NCI-H187 (cell line): ENCODE measurements around the gene RASL12.
"Not testable (repeated sequence)": the region's sequence is repeated elsewhere in the genome, so short reads cannot be mapped to it uniquely, and the experiment has no call there.

Experiments used
- DNase-seq, 2 experiments: peaks; one replicate each; lab custom pipeline; 2025; lab: John Stamatoyannopoulos, UW

RASL12 gene

DNA sequence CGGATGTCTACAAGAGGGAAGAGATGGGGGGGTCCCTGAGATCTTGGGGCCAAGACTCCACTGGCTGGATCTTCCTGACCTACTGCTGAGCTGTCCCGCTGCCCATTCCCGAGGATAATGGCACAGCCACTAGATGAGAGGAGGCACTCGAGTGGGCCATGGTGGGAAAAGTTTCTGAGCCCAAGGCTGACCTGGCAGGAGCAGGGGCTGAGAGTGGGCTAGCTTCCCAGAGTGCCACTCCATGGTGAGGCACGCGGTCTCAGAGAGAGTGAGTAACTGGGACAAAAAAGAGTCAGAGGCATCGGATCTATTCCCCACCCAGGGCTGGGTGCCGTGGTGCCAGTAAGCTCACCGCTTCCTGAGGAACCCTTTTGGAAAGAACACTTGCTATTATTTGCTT lies 11.7 kb downstream of the RASL12 start:
- DNase-seq: no peak

DNA sequence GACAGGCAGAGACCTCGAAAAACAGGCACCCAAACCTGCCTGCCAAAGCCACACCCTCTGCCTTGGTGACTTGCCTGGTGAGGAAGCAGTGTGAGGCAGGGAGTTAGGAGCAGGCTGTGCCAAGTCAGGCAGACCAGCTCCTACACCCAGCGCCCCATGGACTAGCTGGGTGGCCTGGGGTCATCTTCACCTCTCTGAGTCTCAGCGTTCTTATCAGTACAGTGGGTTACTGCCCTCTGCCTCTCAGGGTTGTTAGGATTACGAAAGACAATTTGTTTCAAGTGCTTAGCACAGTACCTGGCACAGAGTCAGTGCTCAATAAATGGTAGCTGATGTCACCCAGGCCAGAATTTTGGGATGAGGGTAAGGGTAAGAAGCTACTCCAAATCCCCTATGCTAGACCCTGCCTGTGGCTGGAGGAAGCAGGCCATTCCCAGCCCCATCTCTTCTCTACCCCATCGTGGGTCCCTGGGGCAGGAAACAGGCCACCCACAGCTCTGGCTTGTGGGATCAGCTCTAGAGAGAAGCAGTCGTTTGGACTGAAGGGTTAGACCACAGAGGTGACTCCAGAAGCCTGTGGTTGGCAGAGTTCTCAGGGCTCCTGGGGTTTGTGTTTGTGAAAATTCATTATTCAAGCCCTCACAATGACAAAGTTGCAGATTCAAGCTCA lies 12.5 kb downstream of the RASL12 start:
- no peak for DNase-seq

DNA sequence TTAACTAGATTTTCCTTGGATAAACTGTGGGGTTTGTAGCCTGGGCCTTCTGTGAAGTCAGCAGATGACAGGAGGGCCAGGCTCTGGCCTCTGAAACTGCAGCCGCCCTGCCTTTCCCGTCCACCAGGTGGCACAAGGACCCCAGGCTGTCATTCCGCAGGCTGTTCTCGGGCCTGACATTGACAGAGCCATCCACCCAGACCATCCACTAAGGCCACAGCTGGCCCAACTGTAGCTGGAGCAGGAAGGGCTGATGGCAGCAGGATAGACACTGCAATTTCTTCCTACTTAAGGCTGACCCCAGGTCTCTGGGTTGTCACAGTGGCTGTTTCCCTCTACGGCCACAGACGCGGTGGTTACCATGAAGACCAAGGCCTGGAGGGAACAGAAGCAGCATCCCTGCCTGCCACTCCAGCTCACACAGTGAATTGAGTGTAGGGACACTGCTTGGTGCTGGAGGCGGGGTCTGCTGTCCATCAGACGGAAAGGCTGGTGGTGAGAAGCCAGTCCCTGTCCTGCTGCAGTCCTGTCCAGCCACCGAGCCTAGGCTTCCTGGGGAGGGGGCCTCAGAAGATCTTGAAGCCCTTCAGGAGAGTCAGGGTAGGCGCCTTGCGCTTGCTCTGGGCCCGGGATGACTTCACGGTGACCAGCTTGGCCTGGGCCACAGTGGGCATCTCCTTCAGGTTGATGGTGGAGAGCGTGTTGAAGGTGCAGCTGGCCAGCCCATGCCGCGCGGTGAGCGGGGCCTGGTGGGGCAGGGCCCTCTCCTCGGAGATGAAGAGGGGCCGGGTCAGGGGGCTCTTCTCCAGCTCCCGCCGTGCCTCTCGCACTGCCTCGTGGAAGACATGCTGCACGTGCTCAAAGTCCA lies 13.2 kb downstream of the RASL12 start:
- DNase-seq: peak in 1 of 2 experiments; percentile 28

DNA sequence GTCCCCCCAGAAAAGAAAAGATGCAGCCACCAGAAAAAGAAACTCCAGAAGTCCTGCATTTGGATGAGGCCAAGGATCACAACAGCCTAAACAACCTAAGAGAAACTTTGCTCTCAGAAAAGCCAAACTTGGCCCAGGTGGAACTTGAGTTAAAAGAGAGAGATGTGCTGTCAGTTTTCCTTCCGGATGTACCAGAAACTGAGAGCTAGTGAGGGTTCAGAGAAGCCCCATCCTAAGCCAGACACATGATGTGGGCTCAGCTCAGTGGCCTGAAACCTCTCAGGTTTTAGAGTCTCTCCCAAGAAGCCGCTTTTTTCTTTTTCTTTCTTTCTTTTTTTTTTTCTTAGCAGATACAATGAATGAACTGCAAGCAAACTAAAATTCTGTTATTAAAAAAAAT lies 14.8 kb downstream of the RASL12 start:
- DNase-seq: no peak

DNA sequence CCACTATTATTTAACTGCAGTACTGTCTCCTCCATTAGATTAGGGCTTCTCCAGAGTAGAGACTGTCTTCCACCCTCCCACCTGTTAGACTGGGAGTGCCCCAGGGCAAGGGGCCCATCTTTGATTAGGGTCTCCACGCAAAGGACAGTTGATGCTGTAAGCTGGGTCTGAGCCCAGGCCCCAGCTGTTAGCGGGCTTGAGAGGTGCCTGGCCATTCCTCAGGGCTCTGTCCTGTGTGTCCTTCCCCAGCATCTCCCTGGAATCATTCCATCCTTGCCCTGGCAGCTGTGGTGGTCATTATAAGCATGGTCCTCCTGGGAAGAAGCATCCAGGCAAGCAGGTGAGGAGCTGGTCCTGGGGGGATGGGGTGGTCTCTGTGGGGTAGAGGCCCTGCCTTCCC lies 16.5 kb downstream of the RASL12 start:
- no peak for DNase-seq

DNA sequence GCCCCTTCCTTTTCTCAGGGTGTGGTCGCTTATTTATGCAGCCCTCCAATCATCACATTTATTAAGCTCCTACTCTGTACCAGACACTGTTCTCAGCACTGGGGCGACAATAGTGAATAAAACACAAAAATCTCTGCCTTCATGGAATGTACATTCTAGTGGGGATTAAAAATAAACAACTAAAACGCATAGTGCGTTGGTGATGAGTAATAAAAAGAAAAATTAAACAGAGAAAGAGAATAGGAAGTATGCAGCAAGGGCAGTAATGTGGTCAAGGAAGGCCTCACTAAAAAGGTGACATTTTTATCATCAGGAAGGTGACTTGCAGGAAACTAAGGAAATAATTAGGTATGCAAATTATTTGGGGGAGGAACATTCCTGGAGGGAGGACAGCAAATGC lies 17.5 kb downstream of the RASL12 start:
- no peak for DNase-seq

DNA sequence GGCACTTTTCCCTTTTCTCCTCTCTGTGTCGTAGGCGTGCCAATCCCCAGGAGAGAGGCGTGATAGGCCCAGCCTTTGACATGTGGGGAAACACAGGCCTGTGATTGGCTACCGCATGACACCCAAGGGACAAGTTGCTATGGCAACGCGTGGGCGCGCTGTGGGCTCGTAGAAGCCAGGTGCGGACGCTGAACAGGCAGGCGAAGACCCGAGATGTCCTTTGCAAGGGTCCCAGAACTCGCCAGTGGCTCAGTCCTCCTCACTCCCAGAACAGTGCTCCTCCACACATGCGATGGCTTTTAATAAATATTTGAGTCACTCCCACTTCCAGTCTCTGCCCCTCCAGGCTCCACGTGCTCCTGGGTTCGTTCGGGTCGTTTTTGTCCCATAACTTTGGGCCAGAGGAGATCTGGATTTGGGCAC lies 18.4 kb downstream of the RASL12 start:
- peak; percentile 72 to 82 for DNase-seq

DNA sequence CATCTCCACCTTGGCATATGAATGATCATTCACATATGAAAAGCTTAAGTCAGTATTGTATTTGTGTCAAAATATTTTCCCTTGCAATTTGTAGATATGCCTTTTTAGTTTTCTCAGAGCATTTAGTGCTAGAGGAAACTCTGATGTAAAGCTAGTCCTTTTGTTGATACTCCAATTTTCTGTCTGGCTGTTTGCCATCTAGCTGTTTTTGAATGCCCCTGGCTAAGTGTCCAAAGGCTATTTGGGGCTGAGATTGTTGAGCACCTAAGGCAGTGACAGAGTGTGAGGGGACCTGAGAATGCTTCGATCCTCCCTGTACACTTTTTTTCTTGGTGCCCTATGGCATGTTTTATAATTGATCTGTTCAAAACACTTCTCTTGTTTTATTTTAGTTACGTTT lies 19.6 kb downstream of the RASL12 start:
- DNase-seq: no peak

DNA sequence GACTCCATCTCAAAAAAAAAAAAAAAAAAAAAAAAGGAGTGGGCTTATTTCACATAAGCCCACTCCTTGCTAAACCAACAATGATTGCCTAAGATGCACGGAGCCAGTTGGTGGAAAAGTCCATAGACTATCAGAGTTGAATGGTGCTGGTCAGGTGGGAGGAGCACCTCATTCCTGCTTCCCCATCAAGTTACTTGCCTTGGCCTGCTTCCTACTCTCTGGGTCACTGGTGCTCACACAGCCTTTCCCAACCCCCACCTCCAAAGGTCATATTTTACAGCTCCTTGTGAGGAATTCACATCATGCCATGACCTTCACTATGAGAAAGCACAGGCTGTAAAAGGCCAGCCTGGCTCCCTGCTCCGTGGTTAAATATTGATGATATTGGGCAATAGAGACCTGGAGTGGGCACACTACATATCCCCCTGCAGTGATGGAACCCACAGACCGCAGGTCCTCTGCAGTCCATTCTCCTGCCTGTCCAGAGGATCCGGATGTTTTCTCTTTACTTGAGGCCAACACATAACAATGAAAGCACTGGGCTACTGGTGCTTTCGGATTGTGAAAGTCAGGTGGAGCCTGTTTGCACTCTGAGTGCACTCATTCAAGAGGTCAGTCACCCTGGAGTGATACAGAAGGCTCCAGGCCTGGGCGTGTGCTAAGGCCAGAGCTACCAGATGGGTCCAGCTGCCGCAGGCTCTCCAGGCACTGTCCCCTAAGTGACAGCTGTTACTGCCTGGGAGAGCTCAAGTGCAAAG lies 22.9 kb downstream of the RASL12 start, which contains the start of gene SLC51B:
Gene SLC51B, plus strand, starts transcription at position 664 of the 758 bp plus-strand sequence. CDS start 4,618 bp downstream, outside the sequence.
- DNase-seq: no peak

DNA sequence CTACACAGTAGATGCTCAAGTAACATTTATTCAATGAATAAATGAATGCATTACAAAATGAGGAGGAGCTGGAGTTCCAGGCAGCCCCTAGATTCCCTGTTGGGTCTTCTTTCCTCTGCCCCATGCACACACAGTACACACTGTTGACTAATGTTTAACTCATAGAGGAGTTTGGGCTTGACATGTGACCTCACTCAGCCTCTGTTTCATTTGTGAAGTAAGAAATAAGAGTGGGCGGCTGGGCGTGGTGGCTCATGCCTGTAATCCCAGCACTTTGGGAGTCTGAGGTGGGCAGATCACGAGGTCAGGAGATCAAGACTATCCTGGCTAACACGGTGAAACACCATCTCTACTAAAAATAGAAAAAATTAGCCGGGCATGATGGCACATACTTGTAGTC lies 23.6 kb downstream of the RASL12 start:
- DNase-seq: not testable (repeated sequence)

DNA sequence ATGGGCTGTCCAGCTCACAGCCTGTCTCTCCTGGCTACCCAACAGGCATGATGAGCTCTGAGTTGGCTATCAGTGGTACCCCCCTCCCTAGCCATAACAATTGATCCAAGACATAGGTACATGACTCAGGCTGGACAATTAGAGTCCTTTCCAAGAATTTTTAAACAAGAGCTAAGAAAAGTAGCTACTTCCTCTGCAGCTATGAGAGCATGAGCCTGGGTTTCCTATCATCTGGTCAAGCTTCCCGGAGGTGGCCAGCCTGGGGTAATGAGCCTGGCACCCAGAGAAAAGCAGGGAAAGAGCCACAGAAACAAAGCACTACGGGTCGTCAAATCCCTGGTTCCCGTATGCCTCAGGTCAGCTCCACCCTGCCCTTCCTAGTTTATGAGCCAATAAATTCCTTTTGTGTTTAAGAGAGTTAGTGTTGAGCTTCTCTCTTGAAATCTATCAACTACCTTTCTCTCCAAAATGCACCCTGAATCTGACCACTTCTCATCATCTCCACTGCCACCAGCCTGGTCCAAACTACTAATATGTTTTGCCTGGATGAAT lies 24.9 kb downstream of the RASL12 start:
- no peak for DNase-seq

DNA sequence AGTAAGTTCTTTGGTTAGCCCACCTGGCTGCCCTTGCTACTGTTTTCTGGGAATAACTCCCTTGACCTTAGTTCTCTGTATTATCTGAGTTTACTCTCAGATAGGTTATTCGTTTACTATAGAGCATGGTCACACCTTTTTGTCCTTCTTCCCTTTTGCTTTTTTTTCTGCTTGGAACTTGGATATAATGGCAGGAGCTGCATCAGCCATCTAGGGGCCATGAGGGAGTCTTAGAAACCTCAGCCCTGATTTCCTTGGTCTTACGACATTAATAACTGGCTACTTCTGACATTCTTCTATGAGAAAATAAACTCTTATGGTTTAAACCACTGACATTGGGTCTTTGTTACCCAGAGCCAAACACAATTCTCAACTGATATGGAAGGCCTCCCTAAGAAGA lies 26.0 kb downstream of the RASL12 start:
- no peak for DNase-seq

DNA sequence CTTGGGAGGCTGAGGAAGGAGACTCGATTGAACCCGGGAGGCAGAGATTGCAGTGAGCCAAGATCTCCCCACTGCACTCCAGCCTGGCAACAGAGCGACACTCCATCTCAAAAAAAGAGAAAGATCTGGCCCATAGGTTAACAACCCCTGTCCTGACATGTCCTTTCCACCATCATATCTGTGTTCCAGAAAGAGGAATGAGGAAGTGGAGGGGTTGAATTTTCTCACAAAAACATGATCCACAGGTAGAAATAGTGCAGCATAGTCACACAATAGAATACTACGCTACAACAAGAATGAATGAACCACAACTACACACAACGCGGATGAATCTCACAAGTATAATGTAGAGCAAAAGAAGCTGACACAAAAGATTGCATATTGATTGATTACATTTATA lies 27.3 kb downstream of the RASL12 start:
- DNase-seq: no peak

DNA sequence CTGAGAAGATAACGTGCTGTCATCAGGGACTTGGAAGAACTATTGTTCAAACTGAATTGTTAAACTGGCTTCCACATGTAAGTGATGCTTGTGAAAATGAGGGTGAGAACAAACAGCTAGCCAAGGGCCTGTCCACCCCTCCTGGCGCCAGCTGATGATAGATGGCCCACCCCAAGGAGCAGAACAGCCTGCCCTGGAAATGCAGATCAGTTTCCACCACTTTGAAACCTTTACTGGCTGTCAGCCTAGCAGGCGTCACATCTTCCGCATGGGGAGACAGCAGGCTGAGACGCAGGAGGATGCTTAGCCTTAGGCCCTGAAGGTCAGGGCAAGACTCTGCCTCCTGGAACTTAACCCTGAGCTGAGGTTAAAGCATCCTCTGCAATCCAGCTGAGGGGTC lies 29.0 kb downstream of the RASL12 start:
- no peak for DNase-seq

DNA sequence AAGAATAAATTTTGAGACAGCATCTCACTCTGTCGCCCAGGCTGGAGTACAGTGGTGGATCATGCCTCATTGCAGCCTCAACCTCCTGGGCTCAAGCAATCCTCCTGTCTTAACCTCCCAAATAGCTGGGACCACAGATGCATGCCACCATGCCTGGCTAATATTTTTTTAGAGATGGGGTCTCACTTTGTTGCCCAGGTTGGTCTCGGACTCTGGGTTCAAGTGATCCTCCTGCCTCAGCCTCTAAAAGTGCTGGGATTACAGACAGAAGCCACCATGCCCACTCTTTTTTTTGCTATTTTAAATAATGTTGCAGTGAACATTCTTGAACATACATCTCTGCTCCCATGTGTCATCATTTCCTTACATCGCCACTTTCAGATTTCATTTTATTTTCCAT lies 29.4 kb downstream of the RASL12 start:
- DNase-seq: no peak

DNA sequence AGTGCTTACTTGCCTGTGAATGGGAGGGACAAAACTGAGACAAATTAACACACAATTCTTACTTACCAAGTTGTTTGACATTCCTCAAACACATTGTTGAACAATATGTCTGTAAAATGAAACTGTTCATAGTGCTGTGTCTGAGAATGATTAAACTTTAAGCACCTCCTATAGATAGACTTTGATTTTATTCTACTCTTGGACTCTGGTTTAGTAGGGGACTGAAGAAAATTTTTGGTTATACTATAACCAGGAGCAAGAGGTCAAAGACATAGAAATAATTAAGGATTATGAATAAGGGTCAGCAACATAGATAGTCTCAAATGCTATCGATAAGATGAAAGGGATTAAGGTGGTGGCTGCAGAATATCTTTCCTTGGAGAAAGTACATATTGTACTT lies 30.5 kb downstream of the RASL12 start:
- no peak for DNase-seq

DNA sequence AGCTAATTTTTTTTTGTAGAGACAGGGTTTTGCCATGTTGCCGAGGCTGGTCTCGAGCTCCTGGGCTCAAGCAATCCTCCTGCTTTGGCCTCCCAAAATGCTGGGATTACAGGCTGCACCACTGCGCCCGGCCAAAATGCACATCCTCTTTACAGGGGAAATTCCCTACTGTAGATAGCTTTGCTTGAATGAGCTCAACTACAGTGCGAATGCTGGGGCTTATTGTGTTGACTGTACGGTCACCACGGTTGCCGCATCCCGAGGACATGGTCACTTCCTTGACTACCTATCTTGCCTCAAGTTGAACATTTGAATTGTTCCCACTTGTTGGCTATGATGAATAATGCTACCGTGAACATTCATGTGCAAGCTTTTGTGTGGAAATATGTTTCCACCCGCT lies 33.1 kb downstream of the RASL12 start:
- no peak for DNase-seq

DNA sequence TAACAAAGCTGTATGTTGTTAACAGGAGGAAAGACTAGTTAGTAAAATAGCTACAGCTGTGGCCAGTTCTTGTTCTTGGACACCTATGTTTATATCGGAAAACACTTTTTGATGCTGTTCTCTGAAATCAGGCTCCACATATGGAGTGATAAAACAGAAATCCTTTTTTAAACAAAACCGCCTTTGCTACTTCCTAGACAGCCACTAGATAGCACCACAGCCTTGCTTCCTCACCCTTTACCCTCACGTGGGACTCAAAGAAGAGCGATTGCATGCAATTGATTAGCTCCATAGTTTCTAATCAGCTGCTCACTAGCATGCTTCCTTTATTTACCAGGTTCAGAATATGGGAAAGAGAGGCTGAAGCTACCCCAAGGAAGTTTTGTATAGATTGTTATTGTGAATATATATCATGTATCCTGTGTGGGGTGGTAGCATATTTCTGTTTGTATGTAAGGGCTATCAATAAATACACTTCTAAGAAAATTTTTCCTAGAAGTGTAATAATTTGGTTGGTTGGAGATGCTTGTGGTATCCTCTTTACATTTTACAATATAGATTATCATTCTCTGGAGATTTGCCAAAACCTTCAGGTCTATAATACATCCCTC lies 34.0 kb downstream of the RASL12 start:
- no peak for DNase-seq

DNA sequence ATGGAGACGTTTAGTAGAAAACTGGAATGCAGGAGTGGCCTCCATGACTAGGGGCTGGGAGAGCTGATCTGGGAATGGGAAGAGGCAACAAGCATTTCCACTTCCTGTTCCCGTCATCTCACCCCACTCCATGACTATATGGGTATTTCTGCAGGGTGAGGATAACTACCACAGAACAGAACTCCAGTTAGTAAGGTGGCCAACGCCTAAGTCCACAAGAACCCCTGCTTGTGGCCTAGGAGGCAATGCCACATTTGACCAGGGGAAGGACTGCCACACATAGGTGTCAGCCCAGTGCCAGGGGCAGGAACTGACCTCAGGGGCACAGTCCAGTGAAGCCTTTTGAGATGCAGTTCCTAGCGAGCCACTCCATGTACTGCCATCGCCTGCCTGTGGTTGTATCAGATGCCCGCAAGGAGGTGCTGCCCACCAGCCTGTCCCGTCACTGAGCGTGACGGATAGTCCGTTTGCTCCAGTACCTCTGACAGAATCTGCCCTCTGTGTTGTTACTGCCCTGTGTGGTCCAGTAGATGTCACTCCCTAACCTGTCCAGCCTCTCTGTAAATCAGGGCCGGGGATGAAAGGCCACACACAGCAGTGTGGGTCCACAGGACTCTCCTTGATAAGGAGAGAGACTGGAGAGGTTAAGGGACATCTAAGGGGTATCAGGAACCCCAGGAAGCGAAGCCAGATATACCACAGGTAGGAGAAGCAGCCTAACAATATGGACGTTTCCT lies 34.8 kb downstream of the RASL12 start:
- no peak for DNase-seq

DNA sequence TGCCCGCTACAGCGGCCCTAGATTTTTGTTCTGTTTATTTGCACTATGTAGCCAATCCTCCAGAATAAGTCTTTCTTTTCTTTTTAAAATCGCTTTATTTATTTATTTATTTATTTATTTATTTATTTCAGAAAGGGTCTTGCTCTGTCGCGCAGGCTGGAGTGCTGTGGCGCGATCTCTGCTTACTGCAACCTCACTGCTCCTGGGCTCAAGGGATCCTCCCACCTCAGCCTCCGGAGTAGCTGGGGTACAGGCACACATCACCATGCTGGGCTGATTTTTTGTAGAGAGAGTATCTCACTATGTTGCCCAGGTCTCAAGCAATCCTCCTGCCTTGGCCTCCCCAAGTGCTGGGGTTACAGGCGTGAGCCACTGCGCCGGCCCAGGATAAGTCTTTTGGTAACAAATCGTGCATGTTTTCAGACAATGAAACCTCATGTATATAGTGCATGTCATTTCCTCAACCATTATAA lies 38.0 kb downstream of the RASL12 start:
- DNase-seq: no peak
